HL-60/S4 treated with phorbol 12-myristate 13-acetate at 8.2 ng/mL for 4 days and 3 days (cell line): Measurements from ENCODE around the gene PPM1E.
"Not testable (repeated sequence)": the region's sequence is repeated elsewhere in the genome, so short reads cannot be mapped to it uniquely, and the experiment has no call there.

ENCODE experiments used
- in situ Hi-C: fragments of 300-500 bp; cut with MboI; formaldehyde crosslinking; loops from 2 replicates; pipeline ENCODE4 v1.15.0; 2022; ENCODE audit warnings: low sequenced_read_pairs

PPM1E gene

DNA sequence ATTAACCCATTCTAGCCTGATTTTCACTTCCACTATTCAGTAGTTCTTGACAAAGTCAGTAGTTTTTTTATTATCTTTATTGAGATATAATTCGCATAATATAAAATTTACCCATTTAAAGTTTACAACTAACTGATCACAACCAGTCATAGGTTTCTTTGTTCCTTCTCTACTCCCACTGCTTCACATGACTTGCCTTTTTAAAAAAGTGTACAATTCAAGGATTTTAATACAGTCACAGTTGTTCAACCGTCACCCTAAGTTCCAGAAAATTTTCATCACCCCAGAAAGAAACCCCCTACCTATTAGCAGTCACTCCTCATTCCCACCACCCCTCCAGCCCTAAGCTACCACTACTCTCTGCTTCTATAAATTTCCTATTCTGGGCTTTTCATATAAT, 188.5 kb downstream of the PPM1E start:
- in situ Hi-C loops: no loop called here

DNA sequence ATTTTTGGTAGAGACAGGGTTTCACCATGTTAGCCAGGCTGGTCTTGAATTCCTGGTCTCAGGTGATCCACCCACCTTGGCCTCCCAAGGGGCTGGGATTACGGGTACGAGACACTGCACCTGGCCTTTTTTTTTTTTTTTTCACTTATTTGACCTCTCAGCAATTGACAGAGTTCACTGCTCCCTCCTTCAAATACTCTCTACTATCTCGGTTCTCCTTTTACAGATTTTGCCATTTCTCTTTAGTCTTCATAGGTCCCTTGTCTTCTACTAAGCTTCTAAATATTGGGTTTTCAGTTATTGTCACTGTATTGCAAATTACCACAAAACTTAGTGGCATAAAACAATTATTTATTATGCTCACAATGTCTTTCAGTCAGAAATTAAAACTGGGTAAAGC, 191.8 kb downstream of the PPM1E start:
- in situ Hi-C loops: no loop called here

DNA sequence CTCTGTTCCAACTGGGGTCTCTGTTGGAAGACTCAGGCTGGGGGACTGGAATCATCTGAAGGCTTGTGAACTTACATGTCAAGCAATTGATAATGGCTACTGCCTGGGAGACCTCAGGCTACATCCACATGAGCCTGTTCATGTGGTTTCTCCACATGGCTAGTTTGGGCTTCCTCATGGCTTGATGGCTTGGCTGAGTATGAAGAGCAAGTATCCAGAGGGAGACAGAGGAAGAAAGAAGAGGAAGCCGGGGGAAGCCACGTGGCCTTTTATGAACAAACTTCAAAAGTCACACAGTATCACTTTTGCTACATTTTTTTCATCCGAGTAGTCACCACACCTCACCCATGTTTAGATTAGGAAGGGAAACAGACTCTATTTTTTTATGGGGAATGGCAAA, 192.2 kb downstream of the PPM1E start:
- in situ Hi-C loops: no loop called here

DNA sequence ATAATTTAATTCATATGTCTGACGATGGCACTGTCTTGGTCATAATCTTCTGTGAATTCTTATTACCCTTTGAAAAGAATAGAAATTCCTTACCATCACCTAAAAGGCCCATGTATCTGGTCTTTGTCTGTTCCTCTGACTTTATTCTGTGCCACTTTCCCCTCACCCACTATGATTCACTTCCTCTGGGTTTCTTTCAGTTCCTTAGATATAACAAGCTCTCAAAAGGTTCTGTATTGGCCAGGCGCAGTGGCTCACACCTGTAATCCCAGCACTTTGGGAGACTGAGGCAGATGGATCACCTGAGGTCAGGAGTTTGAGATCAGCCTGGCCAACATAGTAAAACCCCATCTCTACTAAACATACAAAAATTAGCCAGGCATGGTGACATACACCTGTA, 198.7 kb downstream of the PPM1E start:
- in situ Hi-C loops: not testable (repeated sequence)

DNA sequence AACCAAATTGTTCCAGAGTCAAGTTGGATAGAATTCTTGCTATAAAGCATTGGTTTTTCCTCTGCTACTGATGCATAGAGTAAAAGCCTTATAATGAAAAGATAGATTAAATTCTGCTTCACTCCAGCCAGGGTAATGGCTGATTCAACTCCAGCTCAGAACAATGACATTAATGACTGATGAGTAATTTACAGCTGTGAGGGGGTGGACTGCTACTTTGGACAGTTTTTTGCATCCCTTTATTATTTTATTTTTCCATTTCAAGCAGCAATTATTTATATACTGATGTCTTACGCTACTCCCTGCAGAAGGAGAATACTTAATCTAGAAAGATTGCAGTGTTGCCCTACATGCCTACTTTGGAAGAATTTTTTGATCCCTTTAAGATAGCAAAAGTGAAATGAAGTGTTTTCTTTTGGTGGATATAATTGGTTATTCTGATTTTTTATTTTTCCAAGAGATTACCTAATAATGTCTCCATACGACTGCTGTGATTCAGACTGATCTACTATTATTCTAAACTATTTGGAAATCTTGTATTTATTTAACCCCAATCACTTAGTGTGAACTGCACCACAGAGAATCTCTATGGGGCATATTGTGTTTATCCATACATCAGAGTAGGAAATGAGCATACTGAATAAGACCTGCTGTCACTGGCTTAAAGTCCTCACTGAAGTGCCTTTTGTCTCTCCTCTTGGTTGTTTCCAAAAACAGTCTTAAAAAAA, 201.5 kb downstream of the PPM1E start:
- in situ Hi-C loops: no loop called here

DNA sequence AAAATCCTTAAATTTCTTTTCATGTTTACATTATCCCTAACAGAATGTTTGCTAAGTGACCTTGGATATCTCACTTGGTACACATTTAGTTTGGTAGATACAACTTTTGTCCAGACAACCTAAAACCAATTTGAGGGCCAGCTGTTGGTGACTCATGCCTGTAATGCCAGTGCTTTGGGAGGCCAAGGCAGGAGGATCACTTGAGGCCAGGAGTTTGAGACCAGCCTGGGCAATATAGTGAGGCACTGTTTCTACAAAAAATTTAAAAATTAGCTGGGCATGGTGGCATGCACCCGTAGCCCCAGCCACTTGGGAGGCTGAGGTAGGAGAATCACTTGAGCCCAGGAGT, 202.0 kb downstream of the PPM1E start:
- in situ Hi-C loops: not testable (repeated sequence)

DNA sequence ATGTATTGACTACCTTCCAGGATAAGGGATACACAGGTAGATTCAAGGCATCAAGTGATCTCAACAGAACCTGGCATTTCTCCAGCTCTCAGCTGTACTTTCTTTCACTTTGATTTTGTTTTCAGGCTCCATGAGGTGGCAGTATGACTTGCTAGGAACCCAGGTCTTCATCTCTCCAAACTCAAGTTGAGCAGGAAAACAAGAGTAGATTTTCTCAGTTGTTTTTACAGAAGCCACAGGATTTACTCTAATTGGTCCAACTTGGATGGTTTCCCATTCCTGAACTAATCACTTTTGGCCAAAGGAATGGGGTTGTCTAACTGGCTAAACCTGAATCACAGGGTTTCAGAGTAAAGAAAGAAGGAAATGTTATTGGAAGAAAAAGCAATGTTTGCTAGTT, 204.4 kb downstream of the PPM1E start:
- in situ Hi-C loops: no loop called here

DNA sequence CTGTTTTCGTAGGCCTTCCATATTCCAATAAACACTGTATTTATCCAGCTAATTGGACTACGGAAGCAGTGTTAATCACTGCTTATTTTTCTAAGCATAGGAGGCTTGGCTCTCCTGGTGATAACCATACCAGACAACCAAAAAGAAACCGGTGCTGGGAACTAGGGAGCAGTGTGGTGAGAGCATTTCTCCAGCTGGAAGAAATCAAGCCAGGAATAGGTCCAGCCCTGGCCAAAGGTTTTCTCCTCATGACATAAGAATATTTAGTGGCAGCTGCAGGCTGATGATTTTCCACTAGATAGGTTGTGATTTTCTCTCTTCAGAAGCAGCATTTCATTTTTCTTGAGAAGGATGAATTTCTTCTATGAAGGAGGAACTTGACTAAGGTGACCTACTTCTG, 209.6 kb downstream of the PPM1E start:
- in situ Hi-C loops: no loop called here

DNA sequence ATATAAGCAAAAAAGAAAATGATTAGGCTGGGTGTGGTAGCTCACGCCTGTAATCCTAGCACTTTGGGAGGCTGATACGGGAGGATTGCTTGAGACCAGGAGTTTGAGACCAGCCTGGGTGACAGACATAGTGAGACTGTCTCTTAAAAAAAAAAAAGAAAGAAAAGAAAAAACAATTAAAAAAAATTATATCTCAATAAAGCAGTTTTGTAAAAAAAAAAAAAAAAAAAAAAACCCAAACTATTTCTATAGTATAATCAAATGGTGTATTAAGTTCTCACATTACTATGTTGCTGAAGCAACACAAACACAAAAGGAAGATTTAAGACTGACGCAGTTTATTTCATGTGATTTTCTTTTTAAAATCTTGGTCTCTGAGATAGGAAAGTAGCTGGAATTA, 210.6 kb downstream of the PPM1E start:
- in situ Hi-C loops: no loop called here

DNA sequence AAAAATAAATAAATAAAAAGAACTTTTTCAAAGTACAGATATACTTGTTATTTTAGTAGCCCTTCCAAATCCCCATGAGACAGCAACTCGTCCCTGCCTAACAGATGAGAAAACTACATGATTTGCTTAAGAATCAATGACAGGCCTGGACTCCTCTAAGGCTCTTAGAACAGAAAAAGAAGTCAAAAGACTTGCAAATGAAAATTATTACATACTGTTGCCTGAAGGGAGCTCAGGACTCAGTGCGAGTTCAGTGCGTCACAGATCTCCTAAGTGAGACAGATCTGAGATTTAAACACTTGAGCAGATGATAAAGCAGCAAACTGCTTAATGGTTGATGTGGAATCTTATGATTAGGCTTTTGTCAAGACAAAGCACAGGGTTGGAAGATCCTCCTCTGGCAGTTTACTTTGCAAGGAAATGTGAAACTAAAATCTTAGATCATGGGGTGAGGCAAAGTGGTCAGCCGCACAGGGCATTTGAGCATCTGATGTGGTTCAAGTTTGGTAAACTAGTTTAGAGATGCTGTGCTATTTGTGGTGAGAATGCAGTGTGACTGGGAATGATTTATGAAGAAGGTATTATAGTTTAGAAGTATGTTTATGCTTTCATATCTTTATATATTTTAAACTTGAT, 212.9 kb downstream of the PPM1E start:
- in situ Hi-C loops: no loop called here

DNA sequence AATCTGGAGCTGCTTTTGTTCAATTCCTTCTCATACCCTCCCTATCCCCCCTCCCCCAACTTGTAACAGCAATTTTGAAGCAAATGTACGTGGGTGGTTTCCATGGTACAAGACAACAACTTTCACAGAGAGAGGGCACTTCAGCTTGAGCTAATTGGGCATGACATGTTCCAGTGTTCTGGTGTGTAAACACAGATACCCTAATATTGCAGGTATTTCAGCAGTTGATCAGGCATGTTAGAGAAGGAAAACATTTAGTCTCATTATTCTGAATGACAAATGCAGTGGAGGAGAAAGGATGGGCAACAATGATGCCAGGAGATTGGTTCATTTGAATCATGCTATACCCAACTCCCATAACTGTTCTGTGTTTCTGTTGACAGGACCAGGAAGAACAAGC, 213.5 kb downstream of the PPM1E start:
- in situ Hi-C loops: no loop called here

DNA sequence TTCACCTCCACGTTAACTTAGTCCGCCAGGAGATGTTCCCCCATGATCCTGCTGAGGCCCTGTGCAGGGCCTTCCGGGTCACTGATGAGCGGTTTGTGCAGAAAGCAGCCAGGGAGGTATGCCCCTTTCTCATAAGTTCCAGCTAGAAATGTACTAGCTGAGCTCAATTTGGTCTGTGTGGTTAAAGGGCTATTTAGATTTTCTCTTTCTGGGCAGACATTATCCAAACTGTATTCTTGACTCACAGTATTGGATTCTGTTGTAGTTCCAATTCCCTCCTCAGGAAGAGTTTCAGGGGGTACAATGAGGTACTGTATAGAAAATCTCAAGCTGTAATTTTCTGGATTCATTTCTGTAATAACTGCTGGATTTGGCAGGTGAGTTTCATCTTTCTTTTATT, 214.0 kb downstream of the PPM1E start:
- in situ Hi-C loops: no loop called here

DNA sequence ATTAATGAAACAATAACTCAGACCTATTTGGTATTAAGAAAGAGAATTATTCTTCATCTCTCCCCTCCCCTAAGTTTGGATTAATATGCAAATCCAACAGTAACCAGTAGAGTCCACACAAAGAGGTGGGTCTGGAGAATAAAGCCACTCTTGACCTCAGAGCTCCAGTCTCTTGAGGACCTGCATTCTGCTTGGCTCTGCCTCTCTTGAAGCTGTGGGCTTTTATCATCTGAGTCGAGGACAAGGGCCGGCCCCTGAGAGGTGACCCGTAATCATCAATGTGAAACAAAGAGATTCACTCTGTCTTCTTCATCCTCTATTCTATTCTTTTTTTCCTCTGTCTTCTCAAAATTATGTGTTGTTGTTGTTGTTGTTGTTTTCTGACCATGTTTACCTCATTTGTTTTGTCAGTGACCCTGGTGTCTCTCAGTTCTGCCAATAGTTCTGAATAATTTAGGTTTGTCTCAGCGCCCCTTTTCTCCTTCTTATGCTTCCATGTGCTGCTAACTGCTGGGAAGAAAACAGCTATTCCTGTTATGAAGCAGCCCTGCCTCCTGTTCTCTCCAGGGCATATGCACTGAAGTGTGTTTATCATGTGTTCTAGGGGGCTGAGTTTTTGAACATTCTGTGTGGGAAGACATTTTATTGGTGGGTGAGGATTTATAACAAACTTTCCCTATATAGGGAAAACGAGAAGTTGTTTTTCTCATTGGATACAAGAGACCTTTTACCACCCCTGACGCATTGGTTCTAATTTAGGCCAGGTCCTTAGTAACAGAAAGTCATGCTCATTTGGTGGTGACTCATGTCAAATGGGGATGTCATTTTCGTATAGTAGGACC, 215.2 kb downstream of the PPM1E start:
- in situ Hi-C loops: no loop called here

DNA sequence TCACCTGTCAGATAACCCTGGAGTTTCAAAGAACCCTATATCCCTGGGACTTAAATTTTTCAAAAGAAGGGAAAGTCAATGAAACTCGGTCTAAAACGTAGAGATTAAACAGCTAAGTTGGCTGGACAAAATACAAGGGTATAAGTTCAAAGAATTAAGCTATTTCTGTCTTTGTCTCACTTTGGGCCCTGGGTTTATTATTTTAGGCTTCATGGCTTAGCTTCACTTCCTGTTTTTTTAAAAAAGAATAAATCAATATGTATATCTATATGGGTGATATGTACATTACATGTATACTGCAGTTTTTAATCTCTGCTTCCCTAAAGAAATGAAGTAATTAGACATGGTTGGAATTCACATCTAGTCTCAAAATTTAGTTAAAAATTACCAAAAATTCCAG, 218.7 kb downstream of the PPM1E start:
- in situ Hi-C loops: no loop called here

DNA sequence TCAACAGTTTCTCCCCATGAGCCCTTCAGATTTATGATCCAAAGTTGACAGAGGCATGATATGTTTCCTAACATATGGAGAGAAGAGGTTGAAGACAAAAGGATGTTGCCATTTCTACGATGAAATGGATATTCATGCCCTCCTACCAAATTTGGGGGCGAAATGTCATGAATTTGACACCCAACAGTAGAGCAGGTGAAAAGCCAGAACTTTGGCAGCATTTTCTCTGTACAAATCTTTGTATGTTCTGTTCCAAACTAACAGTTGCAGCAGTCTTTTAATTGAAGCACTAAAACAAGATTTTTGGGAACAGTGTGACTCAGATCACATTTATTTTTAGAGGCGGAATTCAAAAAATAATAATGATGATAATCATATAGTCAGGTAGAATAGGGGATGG, 220.9 kb downstream of the PPM1E start:
- in situ Hi-C loops: no loop called here

DNA sequence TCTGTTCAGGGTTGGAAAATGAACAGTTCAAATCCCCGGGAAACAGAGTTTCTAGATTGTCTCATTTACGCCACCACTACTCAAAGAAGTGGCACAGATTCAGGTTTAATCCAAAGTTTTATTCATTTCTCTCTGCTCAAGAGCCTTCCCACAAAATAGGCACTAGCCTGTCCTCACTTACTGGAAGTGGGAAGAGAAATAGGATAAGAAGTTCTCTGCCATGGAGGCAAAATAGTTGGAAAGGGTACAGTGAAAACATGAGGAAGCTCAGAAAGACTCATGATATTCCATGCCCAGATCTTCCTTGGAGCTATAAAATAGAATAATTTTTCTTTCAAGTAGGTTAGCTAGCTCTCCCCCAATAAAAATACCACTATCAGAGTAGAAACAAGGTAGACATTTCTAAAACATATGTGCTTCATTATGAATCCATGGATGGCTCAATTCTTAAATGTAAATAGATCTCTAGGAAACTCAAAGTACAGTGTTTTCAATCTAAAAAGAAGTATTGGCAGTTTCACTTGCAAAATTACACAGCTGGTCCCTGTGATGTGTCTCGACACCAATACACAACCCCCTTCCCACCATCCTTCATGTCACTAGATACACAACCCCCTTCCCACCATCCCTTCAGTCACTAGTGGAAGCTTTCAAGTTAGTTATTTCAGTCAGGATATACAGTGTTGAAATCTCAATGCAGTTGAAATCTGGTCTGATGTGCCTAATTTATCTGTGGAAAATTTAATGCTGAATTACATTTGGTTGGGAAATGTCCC, 225.2 kb downstream of the PPM1E start:
- in situ Hi-C loops: no loop called here

DNA sequence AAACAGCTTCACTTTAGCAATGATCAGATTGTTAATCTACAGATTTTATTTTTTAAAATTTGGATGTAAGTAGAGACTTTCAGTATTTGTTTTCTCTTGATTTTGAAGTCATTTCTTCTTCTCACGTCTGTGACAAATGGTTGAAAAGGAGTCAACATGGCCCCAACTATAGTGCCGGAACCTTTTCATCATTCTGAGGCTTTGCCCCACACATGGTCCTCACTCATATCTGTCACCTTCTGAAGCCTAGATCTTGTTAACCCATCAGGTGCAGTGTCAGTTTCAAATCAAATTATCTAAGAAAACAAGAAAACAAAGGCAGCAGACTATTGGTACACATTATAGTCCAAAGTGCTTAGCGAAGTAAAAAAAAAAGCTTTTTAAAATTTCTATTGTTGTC, 227.0 kb downstream of the PPM1E start:
- in situ Hi-C loops: no loop called here

DNA sequence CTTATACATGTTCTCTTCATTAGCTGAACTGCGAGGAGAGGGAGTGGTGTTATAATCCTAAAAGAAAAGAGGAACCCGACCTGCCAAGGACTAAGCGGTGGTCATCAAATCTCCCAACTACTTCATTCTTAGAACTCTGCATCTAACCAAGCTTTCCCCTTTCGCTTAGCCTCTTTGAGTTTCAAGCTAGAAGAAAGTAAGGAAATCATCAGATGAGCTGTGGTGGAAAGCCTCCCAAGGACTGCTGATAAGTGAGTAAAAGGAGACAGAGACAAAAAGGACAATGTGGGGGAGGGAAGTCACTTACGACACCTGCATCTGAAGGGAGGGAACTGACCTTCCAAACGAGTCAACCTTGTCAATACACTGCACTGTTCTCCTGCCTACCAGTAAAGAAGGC, 229.7 kb downstream of the PPM1E start:
- in situ Hi-C loops: no loop called here

DNA sequence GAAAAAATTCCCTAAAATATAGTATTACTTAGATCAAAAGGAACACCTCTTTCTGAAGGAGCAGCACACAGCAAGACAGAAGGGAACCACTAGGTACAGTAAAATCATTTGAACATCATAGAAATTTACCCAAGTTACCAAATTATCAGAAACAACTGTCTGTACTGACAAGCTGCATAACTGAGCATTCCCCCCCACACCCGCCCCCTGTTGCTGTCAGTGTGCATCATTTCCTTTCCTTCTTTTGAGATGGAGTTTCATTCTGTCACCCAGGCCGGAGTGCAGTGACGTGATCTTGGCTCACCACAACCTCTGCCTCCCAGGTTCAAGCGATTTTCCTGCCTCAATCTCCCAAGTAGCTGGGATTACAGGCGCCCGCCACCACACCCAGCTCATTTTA, 230.3 kb downstream of the PPM1E start:
- in situ Hi-C loops: no loop called here

DNA sequence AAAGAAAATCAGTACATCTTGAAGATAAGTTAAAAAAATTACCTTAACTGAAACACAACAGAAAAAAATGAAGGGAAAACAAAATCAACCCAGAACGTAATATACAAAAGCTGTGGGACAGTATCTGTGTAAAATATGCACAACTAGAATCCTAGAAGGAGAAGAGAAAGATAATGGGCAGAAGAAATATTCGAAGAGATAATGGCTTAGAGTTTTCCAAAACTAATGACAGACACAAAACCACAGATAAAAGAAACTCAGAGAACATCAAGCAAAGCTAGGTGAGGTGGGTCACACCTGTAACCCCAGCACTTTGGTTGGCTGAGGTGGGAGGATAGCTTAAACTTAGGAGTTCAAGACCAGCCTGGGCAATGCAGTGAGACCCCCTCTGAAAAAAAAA, 234.0 kb downstream of the PPM1E start:
- in situ Hi-C loops: loop anchor here (10.0 kb wide), 1 partner anchor 465 kb away; no protein-coding TSS in a partner anchor

DNA sequence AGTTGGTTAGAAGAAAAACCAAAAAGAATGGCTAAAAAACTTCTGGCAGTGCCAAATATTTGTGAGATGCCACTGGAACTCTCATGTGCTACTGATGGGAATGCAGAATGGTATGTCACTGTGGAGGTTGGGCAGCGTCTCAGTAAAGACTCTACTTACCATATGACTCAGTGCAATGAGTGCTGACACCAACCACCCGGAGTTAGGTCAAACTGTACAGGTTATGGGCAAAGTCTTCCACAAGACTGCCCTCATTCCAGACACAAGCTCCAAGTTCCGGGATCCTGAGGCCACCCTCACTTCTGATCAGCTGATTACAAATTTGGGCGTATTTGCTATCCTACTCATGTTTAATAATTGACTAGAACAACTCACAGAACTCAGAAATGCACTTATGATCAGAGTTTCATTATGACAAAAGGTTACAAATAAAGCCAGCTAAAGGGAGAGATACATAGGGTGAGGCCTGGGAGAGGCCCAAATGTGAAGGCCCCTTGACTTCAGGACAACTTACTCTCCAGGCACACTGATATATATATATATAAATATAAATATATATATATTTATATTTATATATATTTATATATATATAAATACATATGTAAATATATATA, 236.2 kb downstream of the PPM1E start:
- in situ Hi-C loops: loop anchor here (10.0 kb wide), 1 partner anchor 467 kb away; no protein-coding TSS in a partner anchor
